ENCODE results near the gene TXK.

The TXK gene

GRCh38 chr4:48109413-48110263 lies 24.4 kb downstream of the TXK start:
- Histone ChIP-seq H3K27ac (ENCODE audit: low read depth, low read length) (no peak overlapping the region), H3K79me1 (ENCODE audit: low read length) (no peaks in the 10 kb centered on the region), H2BK5ac (ENCODE audit: low read length) (no peak overlapping the region), H3K36me3 (ENCODE audit: control insufficient read depth, insufficient read depth, low read length) (no peaks in the 10 kb centered on the region), H3K56ac (ENCODE audit: low read length) (no peak overlapping the region), H4K8ac (ENCODE audit: low read depth, low read length) (no peak overlapping the region), H3K18ac (ENCODE audit: low read length) (no peak overlapping the region), H3K27me3 (ENCODE audit: insufficient read depth, low read length, poor library complexity) (no peaks in the 10 kb centered on the region), H3K23ac (ENCODE audit: low read length) (no peak overlapping the region), H3K9ac (ENCODE audit: low read length) (no peak overlapping the region), H2BK15ac (replicated peaks; ENCODE audit: low read depth) (no peak overlapping the region), H2BK120ac (ENCODE audit: low read depth, low read length) (no peak overlapping the region), H3K79me2 (ENCODE audit: control insufficient read depth, insufficient read depth, low read length) (no peaks in the 10 kb centered on the region), H3K4me3 (ENCODE audit: low read length) (no peak overlapping the region), H3K4me1 (ENCODE audit: control insufficient read depth, low read depth, low read length) (no peaks in the 10 kb centered on the region), H3K4ac (ENCODE audit: low read depth, low read length) (no peak overlapping the region), H3K4me2 (ENCODE audit: low read length) (no peak overlapping the region), H4K5ac (ENCODE audit: low read length) (no peak overlapping the region), H2AK5ac (ENCODE audit: low read length) (no peak overlapping the region)
- no CpG with 5 or more reads among the region's 5 CpGs for WGBS (ENCODE audit: extremely low coverage, insufficient coverage, low lambda C conversion rate)
- peak; percentile 83 for DNase-seq

GRCh38 chr4:48108309-48109073 lies 25.6 kb downstream of the TXK start:
- Histone ChIP-seq H3K27me3 (ENCODE audit: insufficient read depth, low read length, poor library complexity) (no peaks in the 10 kb centered on the region), H2BK120ac (ENCODE audit: low read depth, low read length) (no peak overlapping the region), H2BK15ac (replicated peaks; ENCODE audit: low read depth) (no peak overlapping the region), H3K4me2 (ENCODE audit: low read length) (no peak overlapping the region), H3K79me1 (ENCODE audit: low read length) (no peaks in the 10 kb centered on the region), H2AK5ac (ENCODE audit: low read length) (no peak overlapping the region), H4K5ac (ENCODE audit: low read length) (no peak overlapping the region), H3K18ac (ENCODE audit: low read length) (no peak overlapping the region), H3K4me3 (ENCODE audit: low read length) (no peak overlapping the region), H3K23ac (ENCODE audit: low read length) (no peak overlapping the region), H3K4me1 (ENCODE audit: control insufficient read depth, low read depth, low read length) (no peaks in the 10 kb centered on the region), H4K8ac (ENCODE audit: low read depth, low read length) (no peak overlapping the region), H3K36me3 (ENCODE audit: control insufficient read depth, insufficient read depth, low read length) (no peaks in the 10 kb centered on the region), H3K79me2 (ENCODE audit: control insufficient read depth, insufficient read depth, low read length) (no peaks in the 10 kb centered on the region), H2BK5ac (ENCODE audit: low read length) (no peak overlapping the region), H3K9ac (ENCODE audit: low read length) (no peak overlapping the region), H3K27ac (ENCODE audit: low read depth, low read length) (no peak overlapping the region), H3K56ac (ENCODE audit: low read length) (no peak overlapping the region), H3K4ac (ENCODE audit: low read depth, low read length) (no peak overlapping the region)
- WGBS (ENCODE audit: extremely low coverage, insufficient coverage, low lambda C conversion rate): no CpG with 5 or more reads among the region's 2 CpGs
- DNase-seq: no peak

GRCh38 chr4:48105230-48105629 lies 28.8 kb downstream of the TXK start:
- Histone ChIP-seq H3K4me1 (ENCODE audit: control insufficient read depth, low read depth, low read length) (no peaks in the 10 kb centered on the region), H3K4me3 (ENCODE audit: low read length) (no peak overlapping the region), H4K8ac (ENCODE audit: low read depth, low read length) (no peak overlapping the region), H3K27me3 (ENCODE audit: insufficient read depth, low read length, poor library complexity) (no peaks in the 10 kb centered on the region), H2BK15ac (replicated peaks; ENCODE audit: low read depth) (no peak overlapping the region), H3K9ac (ENCODE audit: low read length) (no peak overlapping the region), H2BK120ac (ENCODE audit: low read depth, low read length) (no peak overlapping the region), H3K23ac (ENCODE audit: low read length) (no peak overlapping the region), H3K36me3 (ENCODE audit: control insufficient read depth, insufficient read depth, low read length) (no peaks in the 10 kb centered on the region), H2BK5ac (ENCODE audit: low read length) (no peak overlapping the region), H3K79me1 (ENCODE audit: low read length) (no peaks in the 10 kb centered on the region), H3K56ac (ENCODE audit: low read length) (no peak overlapping the region), H3K79me2 (ENCODE audit: control insufficient read depth, insufficient read depth, low read length) (no peaks in the 10 kb centered on the region), H3K4me2 (ENCODE audit: low read length) (no peak overlapping the region), H2AK5ac (ENCODE audit: low read length) (no peak overlapping the region), H3K27ac (ENCODE audit: low read depth, low read length) (no peak overlapping the region), H3K4ac (ENCODE audit: low read depth, low read length) (no peak overlapping the region), H4K5ac (ENCODE audit: low read length) (no peak overlapping the region), H3K18ac (ENCODE audit: low read length) (no peak overlapping the region)
- no peak for DNase-seq
- no CpG with 5 or more reads among the region's 1 CpG for WGBS (ENCODE audit: extremely low coverage, insufficient coverage, low lambda C conversion rate)

GRCh38 chr4:48103483-48104139 lies 30.4 kb downstream of the TXK start:
- Histone ChIP-seq H3K27me3 (ENCODE audit: insufficient read depth, low read length, poor library complexity) (no peaks in the 10 kb centered on the region), H3K4ac (ENCODE audit: low read depth, low read length) (no peak overlapping the region), H3K4me1 (ENCODE audit: control insufficient read depth, low read depth, low read length) (no peaks in the 10 kb centered on the region), H2AK5ac (ENCODE audit: low read length) (no peak overlapping the region), H3K9ac (ENCODE audit: low read length) (no peak overlapping the region), H3K4me3 (ENCODE audit: low read length) (no peak overlapping the region), H3K79me2 (ENCODE audit: control insufficient read depth, insufficient read depth, low read length) (no peaks in the 10 kb centered on the region), H2BK5ac (ENCODE audit: low read length) (no peak overlapping the region), H3K56ac (ENCODE audit: low read length) (no peak overlapping the region), H3K18ac (ENCODE audit: low read length) (no peak overlapping the region), H4K5ac (ENCODE audit: low read length) (no peak overlapping the region), H2BK15ac (replicated peaks; ENCODE audit: low read depth) (no peak overlapping the region), H2BK120ac (ENCODE audit: low read depth, low read length) (no peak overlapping the region), H3K27ac (ENCODE audit: low read depth, low read length) (no peak overlapping the region), H3K23ac (ENCODE audit: low read length) (no peak overlapping the region), H3K36me3 (ENCODE audit: control insufficient read depth, insufficient read depth, low read length) (no peaks in the 10 kb centered on the region), H4K8ac (ENCODE audit: low read depth, low read length) (no peak overlapping the region), H3K79me1 (ENCODE audit: low read length) (no peaks in the 10 kb centered on the region), H3K4me2 (ENCODE audit: low read length) (no peak overlapping the region)
- no CpG with 5 or more reads among the region's 3 CpGs for WGBS (ENCODE audit: extremely low coverage, insufficient coverage, low lambda C conversion rate)
- DNase-seq: no peak

- no peak overlapping the region for H3K4ac ChIP-seq (ENCODE audit: low read depth, low read length)
Observed at GRCh38 chr4:48102303-48102702, 31.7 kb downstream of the TXK start.

More at GRCh38 chr4:48102303-48102702, 31.7 kb downstream of the TXK start:
- Histone ChIP-seq H2BK120ac (ENCODE audit: low read depth, low read length) (no peak overlapping the region), H4K8ac (ENCODE audit: low read depth, low read length) (no peak overlapping the region), H3K4me1 (ENCODE audit: control insufficient read depth, low read depth, low read length) (no peaks in the 10 kb centered on the region), H4K5ac (ENCODE audit: low read length) (no peak overlapping the region), H3K27ac (ENCODE audit: low read depth, low read length) (no peak overlapping the region), H3K18ac (ENCODE audit: low read length) (no peak overlapping the region), H2AK5ac (ENCODE audit: low read length) (no peak overlapping the region), H3K9ac (ENCODE audit: low read length) (no peak overlapping the region), H3K27me3 (ENCODE audit: insufficient read depth, low read length, poor library complexity) (no peaks in the 10 kb centered on the region), H3K56ac (ENCODE audit: low read length) (no peak overlapping the region), H3K4me3 (ENCODE audit: low read length) (no peak overlapping the region), H3K4me2 (ENCODE audit: low read length) (no peak overlapping the region), H3K23ac (ENCODE audit: low read length) (no peak overlapping the region), H3K79me1 (ENCODE audit: low read length) (no peaks in the 10 kb centered on the region), H3K36me3 (ENCODE audit: control insufficient read depth, insufficient read depth, low read length) (no peaks in the 10 kb centered on the region), H2BK15ac (replicated peaks; ENCODE audit: low read depth) (no peak overlapping the region), H3K79me2 (ENCODE audit: control insufficient read depth, insufficient read depth, low read length) (no peaks in the 10 kb centered on the region), H2BK5ac (ENCODE audit: low read length) (no peak overlapping the region)
- no CpG with 5 or more reads among the region's 3 CpGs for WGBS (ENCODE audit: extremely low coverage, insufficient coverage, low lambda C conversion rate)
- no peak for DNase-seq

Measured in mesendoderm (in vitro differentiated cells).